Stimulated activated CD4-positive, alpha-beta T cell treated with anti-CD3 and anti-CD28 coated beads, Interleukin-12 subunit alpha, Interleukin-12 subunit beta, amount 100 ng/mL, for 4 hours (primary cell): ENCODE measurements around the gene LIPG.

Experiments used
- DNase-seq: peaks from one replicate; pipeline ENCODE4 v3.0.0-alpha.2; 2020

Gene LIPG

DNA sequence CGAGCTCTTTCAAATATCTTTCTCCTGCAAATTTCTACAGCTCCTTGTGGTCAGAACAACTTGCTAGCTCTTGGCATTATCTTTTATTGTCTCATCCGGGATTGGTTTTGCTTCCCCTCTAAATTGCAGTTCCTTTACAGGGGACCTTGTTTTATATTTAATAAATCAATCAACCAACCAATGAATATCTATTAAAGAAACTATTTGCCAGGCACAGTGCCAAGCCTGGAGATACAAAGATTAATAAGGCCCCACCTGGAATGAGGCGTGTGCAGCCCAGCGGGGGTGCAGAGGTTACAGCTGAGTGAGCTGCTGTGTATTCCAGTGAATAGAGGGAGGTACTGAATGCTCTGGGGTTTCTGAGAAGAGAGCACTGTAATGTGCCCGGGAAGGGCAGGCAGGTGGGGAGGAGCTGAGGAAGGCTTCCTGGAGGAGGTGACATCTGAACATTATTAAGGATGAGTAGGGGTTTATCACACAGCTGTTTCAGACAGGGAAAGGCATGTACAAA, 51.8 kb downstream of the LIPG start:
- no peak for DNase-seq

DNA sequence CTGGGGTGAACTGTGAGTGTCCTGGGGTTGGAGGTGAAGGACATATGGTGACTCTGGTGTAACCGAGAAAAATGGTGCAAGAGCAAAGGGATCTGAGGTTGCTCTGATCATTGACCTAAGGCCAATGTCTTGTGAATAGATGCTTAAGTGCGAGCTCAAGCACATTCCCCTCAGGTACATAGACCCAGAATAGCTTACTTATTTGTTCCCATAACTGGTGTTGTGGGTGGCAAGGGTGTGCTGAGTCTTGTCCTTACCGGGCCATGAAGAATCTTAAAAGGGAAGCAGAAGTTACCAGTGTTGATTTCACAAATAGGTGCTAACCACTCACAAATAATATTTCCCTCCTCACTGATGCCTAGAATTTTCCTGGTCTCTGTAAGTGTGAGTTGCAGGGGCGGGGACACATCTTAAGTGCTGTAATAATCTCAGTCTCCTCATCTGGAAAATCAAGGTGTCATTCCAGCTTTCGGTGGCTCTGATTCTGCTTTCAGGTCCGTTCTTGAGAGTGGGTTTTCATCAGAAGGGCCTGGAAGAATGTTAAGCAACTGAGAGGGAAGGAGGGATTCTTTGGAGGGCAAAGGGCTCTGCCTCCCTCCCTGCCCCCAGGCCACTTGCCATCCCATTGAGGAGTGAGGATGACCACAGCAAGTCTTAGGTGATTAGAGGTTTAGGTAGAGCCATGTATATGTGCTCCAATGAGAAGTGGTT, 54.9 kb downstream of the LIPG start:
- no peak for DNase-seq

GRCh38 chr18:49617329-49617695, 55.5 kb downstream of the LIPG start:
- no peak for DNase-seq

GRCh38 chr18:49617865-49618264, 56.0 kb downstream of the LIPG start:
- no peak for DNase-seq

GRCh38 chr18:49618742-49619681, 57.2 kb downstream of the LIPG start:
- no peak for DNase-seq

DNA sequence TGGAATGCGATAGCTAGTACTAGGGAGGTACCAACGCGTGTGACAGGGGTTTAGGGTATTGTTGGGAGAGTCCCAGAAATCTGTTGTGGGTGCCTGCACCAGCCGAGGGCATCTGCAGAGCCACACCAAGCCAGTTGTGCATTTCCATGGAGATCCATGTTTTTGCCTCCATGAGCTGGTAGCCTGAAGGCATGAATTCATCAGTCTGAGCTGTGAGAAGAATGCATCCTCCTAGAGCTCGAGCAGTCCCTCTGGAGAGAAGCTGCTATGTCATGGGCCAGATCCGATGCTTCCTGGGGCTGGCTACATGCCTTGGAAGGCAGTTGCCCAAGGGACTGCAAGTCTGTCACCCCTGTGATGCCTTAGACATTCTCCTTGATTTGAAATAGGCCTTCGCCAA, 57.9 kb downstream of the LIPG start:
- DNase-seq: no peak

DNA sequence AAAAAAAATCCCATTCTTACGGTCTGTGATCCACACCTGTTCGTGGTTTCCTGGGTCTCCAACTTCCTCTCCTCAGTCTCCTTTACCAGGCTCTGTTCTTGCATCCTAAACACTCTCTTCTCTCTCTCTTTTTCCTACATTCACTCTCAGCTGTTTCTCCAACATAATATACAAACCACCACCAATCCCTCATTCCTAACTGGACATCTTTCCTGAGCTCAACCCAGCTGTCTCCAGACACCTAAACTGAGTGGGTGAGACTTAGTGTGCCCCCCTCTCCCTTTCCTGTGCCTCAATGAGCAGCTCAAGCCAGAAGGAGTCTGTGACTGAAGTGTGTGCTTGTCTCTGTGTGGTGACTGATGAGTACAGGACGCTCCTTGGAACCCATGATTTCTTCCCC, 59.4 kb downstream of the LIPG start:
- no peak for DNase-seq

DNA sequence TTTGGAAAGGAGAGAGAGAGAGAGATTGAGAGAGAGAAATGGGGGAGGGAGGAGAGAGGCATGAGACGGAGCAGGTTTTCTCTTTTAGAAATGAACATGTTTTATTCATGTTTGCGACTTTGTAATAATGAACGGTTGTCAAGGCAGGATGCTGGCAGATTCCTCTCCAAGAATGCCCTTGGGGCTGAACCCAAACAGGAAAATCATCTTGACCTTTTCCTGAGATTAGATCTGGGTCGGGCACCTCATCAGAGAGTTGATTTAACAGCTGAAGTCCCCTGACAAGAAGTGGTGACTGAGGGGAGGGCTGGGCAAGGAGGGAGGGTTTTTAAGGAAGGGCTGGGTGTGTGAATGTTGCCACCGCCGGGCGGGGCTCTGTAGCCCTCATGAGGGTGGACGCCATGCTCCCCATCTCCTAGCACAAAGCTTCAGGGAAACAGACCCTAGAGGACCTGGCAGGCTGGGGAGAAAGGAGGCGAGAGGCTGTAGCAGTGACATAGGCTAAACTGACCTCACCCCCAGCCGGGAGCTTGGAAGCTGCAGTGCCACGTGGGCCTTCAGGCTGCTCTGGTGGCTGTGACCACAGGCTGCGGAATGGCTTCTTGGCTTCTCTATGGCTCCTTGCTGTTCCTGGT, 60.0 kb downstream of the LIPG start:
- DNase-seq: no peak

DNA sequence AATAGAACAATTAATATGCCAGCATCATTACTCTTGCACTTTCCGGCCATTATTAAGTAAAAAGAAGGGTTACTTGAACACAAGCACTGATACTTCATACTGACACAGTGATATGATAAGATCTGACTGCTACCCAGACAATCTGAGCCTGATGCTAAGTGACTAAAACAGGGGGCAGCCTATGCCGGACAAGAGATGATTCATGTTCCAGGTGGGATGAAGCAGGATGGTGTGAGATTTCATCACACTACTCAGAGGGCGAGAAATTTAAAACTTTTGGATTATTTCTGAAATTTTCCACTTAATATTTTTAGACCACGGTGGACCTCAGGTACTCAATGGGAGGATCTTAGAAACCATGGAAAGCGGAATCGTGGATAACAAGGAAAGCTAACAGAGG, 61.7 kb downstream of the LIPG start:
- DNase-seq: no peak

- no peak for DNase-seq
These were observed 63.3 kb downstream of the LIPG start for GRCh38 chr18:49625021-49625691.

DNA sequence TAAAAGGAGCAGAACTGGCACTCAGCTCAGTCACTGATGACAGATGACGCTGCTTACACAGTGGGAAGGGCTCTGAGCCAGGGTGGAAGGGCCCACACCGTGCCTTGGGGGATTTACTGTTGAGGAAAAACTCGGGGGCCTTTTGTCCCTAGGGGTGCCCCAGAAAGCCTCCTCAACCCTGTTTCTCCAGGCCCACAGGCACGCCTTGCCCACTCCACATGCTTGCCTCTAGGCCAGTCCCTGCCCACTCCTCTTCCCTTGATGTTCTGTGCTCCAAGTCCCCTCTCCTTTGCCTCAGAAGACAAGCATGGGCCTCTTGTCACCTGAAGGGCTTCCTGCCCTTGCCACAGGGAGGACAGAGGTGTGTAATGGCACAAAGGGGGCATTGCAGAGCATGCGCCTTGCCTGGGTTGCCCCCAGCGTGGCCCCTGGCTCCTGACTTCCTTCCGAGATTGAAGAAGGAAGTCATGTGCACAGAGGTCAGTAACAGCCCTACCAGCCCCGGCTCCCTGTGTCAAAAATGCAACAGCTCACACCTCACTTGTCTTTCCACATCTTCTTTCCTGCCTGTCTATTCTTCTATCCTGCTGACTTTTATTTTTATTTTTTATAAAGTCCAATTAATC, 65.1 kb downstream of the LIPG start:
- DNase-seq: no peak

- DNase-seq: no peak
These were observed 66.3 kb downstream of the LIPG start for GRCh38 chr18:49628119-49628518.

DNA sequence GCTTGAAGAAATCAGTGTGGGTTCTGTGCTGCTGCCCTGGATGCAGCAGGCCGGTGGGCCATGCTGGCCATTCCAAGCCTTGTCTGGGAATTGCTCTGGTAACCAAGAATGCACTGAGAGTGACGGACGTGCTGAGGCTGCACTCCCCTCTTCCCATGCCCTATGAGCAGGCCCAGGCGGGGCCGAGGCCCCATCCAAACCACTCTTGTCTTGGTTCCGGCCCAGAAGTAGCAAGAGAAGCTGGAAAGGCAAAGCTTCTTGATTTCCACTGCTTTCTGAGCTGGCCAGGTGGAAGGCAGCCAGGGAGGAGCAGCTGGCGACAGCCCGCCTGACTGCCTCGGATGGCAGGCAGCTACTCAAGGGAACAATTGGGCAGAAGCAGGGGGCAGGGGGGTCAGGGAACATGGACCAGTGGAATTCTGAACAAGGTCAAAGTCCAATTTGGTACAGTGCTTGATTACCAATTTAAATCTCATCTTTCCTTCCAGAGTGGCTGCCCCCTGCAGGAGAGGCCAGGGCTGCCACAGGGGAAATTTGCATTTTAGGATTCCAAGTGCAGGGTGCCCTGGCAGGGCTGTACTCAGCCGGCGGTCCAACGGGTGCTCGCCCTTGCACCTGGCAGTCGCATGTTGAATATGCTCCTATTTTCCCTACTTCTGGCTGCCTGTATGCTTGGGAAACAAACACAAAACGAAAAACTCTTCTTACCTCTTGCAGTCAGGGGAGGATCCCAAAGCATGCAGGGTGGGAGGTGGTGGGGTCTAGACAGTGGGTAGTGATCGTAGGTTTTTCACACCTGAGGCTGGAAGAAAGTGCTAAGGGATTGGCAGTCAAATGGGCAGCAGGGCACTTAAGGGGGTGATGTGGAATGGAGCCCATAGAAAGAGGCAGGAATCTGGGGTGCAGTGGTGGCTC, 67.3 kb downstream of the LIPG start:
- DNase-seq: no peak

GRCh38 chr18:49630246-49630699, 68.4 kb downstream of the LIPG start:
- no peak for DNase-seq

DNA sequence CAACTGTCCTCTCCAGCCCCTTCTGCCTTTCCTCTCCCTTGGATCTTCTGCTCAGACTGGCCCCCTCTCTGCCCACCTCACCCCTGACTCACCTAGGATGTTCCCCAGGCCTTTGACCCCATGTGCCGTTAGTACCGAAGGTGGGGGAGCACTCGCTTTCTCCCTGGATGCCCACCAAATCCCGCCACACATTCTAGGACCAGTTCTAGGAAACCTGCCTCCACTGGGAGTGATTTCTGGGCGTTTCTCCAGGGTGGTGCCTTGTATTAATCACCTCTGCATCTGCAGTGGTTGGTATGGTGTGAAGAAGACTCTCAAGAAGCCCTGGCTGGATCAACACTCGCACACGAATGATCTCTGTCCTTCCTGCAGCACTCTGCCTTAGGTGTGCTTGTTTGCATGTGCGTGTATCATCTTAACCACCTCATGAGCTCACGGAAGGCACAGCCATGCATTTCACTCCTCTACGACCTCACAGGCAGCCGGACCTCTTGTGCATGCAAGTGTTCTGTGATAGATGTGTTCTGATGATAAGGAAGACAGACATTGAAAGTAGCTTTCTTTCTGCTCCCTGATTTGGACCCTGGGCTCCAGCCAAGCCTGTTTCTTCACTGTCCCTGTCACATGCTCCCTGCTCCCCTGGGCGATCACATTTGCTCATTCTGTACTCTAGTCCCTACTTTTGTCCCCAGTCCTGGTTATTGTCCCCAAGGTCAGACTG, 69.4 kb downstream of the LIPG start:
- no peak for DNase-seq

DNA sequence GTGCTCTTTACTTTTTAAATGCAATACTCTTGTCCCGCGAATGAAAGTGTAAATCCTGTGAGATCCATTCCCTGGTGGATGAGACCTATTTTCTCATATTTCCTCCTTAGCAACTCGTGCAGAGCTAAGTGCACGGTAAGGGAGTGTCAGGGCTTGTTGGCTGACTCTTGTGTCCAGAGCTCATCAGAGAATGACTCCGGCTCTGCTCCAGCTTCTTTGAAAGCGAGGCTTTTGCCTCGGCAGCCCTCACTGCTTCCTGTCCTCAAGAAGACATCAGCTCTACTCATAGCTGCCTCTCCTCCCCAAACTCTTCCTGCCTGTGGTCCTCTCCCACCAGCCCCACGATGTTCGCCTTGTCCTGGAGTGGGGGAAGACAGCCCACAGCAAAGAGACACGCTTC, 70.7 kb downstream of the LIPG start:
- no peak for DNase-seq

GRCh38 chr18:49638209-49638785, 76.4 kb downstream of the LIPG start:
- DNase-seq: no peak

GRCh38 chr18:49638891-49639557, 77.2 kb downstream of the LIPG start:
- DNase-seq: no peak

DNA sequence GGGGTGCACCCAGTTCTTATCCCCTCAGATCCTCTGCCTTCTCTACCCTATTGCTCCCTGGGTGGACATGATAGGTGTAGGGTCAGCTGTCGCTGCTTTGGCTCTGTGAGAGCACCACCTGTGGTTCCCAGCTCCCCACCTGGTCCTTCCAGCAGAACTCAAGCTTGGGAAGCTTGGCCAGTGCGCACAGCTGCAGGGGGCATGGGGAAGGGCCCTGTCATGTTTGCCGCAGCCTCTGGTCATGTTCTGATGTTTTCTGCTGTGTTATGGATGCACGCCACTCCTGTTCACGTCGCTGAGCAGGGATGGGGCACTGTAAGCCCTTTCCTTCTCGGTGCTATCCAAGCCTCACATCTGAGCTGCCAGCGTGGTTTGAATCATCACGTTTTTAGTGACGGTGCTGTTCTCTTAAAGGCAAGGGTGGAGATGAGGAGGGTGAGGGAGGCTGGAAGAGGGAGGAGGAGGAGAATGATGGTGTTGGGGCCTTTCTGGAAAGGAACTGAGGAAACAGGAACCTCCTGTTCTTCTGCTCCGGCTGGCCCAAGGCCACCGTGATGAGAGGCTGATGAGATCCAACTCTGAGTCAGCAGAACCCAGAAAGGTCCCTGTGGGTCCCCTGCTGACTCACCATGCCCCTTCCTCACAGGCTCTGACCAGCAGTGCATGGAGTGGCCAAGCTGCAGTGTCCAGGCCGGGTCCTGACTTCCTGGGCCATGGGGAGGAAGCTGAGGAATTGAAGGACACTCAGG, 78.0 kb downstream of the LIPG start:
- no peak for DNase-seq
